ENCODE results near the gene USP13. TPM values are rescaled to one million over a fixed set of nuclear protein-coding genes. Genes with fewer than 3 reads are reported as not detected.

USP13 gene
- polyA plus RNA-seq, 3 donors, result 13.7 to 15.9 (median 15.7) TPM

GRCh38 chr3:179819379-179819778 is 166.5 kb downstream of the USP13 start:
- no peak for DNase-seq (ENCODE audit: extremely low read depth in 1 of 11, low read depth in 9 of 11, low spot score in 4 of 11)

- no peak for DNase-seq (ENCODE audit: extremely low read depth in 1 of 11, low read depth in 9 of 11, low spot score in 4 of 11)
Measured at GRCh38 chr3:179822296-179822695, 169.5 kb downstream of the USP13 start.

GRCh38 chr3:179825527-179826246 is 172.8 kb downstream of the USP13 start:
- DNase-seq (ENCODE audit: extremely low read depth in 1 of 11, low read depth in 9 of 11, low spot score in 4 of 11), result no peak

- no peak for DNase-seq (ENCODE audit: extremely low read depth in 1 of 11, low read depth in 9 of 11, low spot score in 4 of 11)
Measured at GRCh38 chr3:179826247-179826637, 173.4 kb downstream of the USP13 start.

GRCh38 chr3:179828738-179829137 is 175.9 kb downstream of the USP13 start:
- no peak for DNase-seq (ENCODE audit: extremely low read depth in 1 of 11, low read depth in 9 of 11, low spot score in 4 of 11)

- no peak for DNase-seq (ENCODE audit: extremely low read depth in 1 of 11, low read depth in 9 of 11, low spot score in 4 of 11)
Measured at GRCh38 chr3:179829401-179829800, 176.6 kb downstream of the USP13 start.

GRCh38 chr3:179832333-179832854 is 179.6 kb downstream of the USP13 start:
- no peak for DNase-seq (ENCODE audit: extremely low read depth in 1 of 11, low read depth in 9 of 11, low spot score in 4 of 11)

GRCh38 chr3:179833294-179833693 is 180.5 kb downstream of the USP13 start:
- DNase-seq (ENCODE audit: extremely low read depth in 1 of 11, low read depth in 9 of 11, low spot score in 4 of 11), result no peak

GRCh38 chr3:179837374-179837773 is 184.5 kb downstream of the USP13 start:
- no peak for DNase-seq (ENCODE audit: extremely low read depth in 1 of 11, low read depth in 9 of 11, low spot score in 4 of 11)

Other genes with a start within 250 kb of the USP13 start
- gene GNB4, start 201.6 kb upstream of the USP13 start, polyA plus RNA-seq (ENCODE audit: insufficient read length in 3 of 3), result 10 to 100 TPM; 24.3 to 29.3 (median 27.7) TPM
- gene ACTL6A, start 90.1 kb upstream of the USP13 start, polyA plus RNA-seq (ENCODE audit: insufficient read length in 3 of 3), result 100 to 1,000 TPM in 1 of 3 donors, 10 to 100 TPM in 2; 91.3 to 107 (median 99.8) TPM
- 10 to 100 TPM; 52.5 to 63.8 (median 58.7) TPM for gene MRPL47, start 48.4 kb upstream of the USP13 start, polyA plus RNA-seq (ENCODE audit: insufficient read length in 3 of 3)
- 100 to 1,000 TPM; 177 to 206 (median 182) TPM for gene NDUFB5, start 48.2 kb upstream of the USP13 start, polyA plus RNA-seq (ENCODE audit: insufficient read length in 3 of 3)

Measured in renal cortex interstitium (tissue), 11 donors.